IPS-NIHi7 (cell line): ENCODE results near the gene DNAH3.
"Not testable (repeated sequence)": the region's sequence is repeated elsewhere in the genome, so short reads cannot be mapped to it uniquely, and the experiment has no call there.

Experiments
- DNase-seq: peaks from one replicate; pipeline ENCODE4 v3.0.0; 2012; ENCODE audit warnings: mixed read lengths; ENCODE audit errors: extremely low spot score

The DNAH3 gene

GRCh38 chr16:20944861-20945574 lies 205.6 kb downstream of the DNAH3 start:
- no peak for DNase-seq

GRCh38 chr16:20942256-20942655 lies 208.4 kb downstream of the DNAH3 start:
- DNase-seq = no peak

GRCh38 chr16:20941636-20941926 lies 209.1 kb downstream of the DNAH3 start:
- DNase-seq = no peak

- DNase-seq = no peak
These were observed 209.6 kb downstream of the DNAH3 start for GRCh38 chr16:20940871-20941635.

- no peak for DNase-seq
These were observed 211.0 kb downstream of the DNAH3 start for GRCh38 chr16:20939611-20940010.

GRCh38 chr16:20938426-20938825 lies 212.2 kb downstream of the DNAH3 start:
- no peak for DNase-seq

- DNase-seq = no peak
These were observed 212.9 kb downstream of the DNAH3 start for GRCh38 chr16:20937736-20938135.

GRCh38 chr16:20933589-20933988 lies 217.1 kb downstream of the DNAH3 start:
- DNase-seq = no peak

- no peak for DNase-seq
These were observed 219.5 kb downstream of the DNAH3 start for GRCh38 chr16:20931066-20931600.

- no peak for DNase-seq
These were observed 220.3 kb downstream of the DNAH3 start for GRCh38 chr16:20930365-20930690.

GRCh38 chr16:20929676-20930364 lies 220.8 kb downstream of the DNAH3 start:
- DNase-seq = not testable (repeated sequence)

GRCh38 chr16:20928774-20929411 lies 221.8 kb downstream of the DNAH3 start:
- DNase-seq = no peak

GRCh38 chr16:20925751-20926150 lies 224.9 kb downstream of the DNAH3 start:
- DNase-seq = no peak

GRCh38 chr16:20923876-20924275 lies 226.8 kb downstream of the DNAH3 start:
- no peak for DNase-seq

- no peak for DNase-seq
These were observed 229.8 kb downstream of the DNAH3 start for GRCh38 chr16:20920799-20921198.

- no peak for DNase-seq
These were observed 230.6 kb downstream of the DNAH3 start for GRCh38 chr16:20920091-20920490.

GRCh38 chr16:20918486-20919239 lies 232.0 kb downstream of the DNAH3 start:
- DNase-seq = no peak

- no peak for DNase-seq
These were observed 233.7 kb downstream of the DNAH3 start for GRCh38 chr16:20916942-20917341.

GRCh38 chr16:20916289-20916688 lies 234.4 kb downstream of the DNAH3 start:
- DNase-seq = no peak

GRCh38 chr16:20911361-20911760 lies 239.3 kb downstream of the DNAH3 start:
- DNase-seq = no peak

GRCh38 chr16:20910781-20911321 lies 239.8 kb downstream of the DNAH3 start:
- DNase-seq = no peak
